SK-N-MC (cell line): Measurements from ENCODE around the gene RGS3.

ENCODE experiments used
- DNase-seq: peaks from one replicate; pipeline ENCODE4 v3.0.0-alpha.2; 2011; ENCODE audit warnings: low read depth, low spot score
- H3K27ac ChIP-seq: fragments of 200-600 bp; sonication (generic); 2 replicates; pipeline ENCODE4 v1.5.1; 2016; ENCODE audit warnings: mixed run types
- H3K36me3 ChIP-seq: fragments of 200-600 bp; sonication (generic); 2 replicates; pipeline ENCODE4 v1.6.1; 2017; ENCODE audit warnings: antibody characterized with exemption, low read length, mixed read lengths; ENCODE audit not compliant: insufficient read depth
- H3K4me3 ChIP-seq: fragments of 200-600 bp; sonication (generic); 2 replicates; pipeline ENCODE4 v1.5.1; 2016
- H3K9ac ChIP-seq: fragments of 200-600 bp; sonication (generic); 2 replicates; pipeline ENCODE4 v1.8.0; 2017; ENCODE audit warnings: mixed run types, mixed read lengths; ENCODE audit not compliant: insufficient read length
- H3K9me3 ChIP-seq: fragments of 200-600 bp; sonication (generic); 2 replicates; pipeline ENCODE4 v1.6.1; 2017; ENCODE audit warnings: low read depth, mild to moderate bottlenecking, antibody characterized with exemption, low read length, moderate library complexity, mixed read lengths
- EZH2 ChIP-seq: fragments of 200-600 bp; sonication (generic); IDR thresholded peaks from one replicate; pipeline ENCODE4 v1.6.1; 2017; ENCODE audit warnings: antibody characterized with exemption
- FOXP2 ChIP-seq: optimal IDR thresholded peaks from 2 replicates; pipeline ENCODE3; 2011; ENCODE audit warnings: mild to moderate bottlenecking, moderate library complexity; ENCODE audit not compliant: insufficient read depth; ENCODE audit errors: extremely low read length, control extremely low read depth
- POLR2AphosphoS5 ChIP-seq: IDR thresholded peaks from 2 replicates; pipeline ENCODE4 v1.6.1; 2012; ENCODE audit warnings: mild to moderate bottlenecking, low read depth, low read length, borderline replicate concordance

Gene RGS3

GRCh38 chr9:113525205-113525604 lies 61.7 kb downstream of the RGS3 start:
- no peak for DNase-seq
- no peak overlapping the region for H3K9ac ChIP-seq
- H3K4me3 ChIP-seq, result no peak overlapping the region
- no peak for TF ChIP-seq POLR2AphosphoS5
- TF ChIP-seq EZH2, result no peak
- TF ChIP-seq FOXP2, result no peak
- no peak overlapping the region for H3K27ac ChIP-seq
- H3K9me3 ChIP-seq, result no peaks in the 10 kb centered on the region
- no peaks in the 10 kb centered on the region for H3K36me3 ChIP-seq

- H3K27ac ChIP-seq, result no peak overlapping the region
- no peak overlapping the region for H3K9ac ChIP-seq
- no peak for TF ChIP-seq EZH2
- no peak for TF ChIP-seq FOXP2
- TF ChIP-seq POLR2AphosphoS5, result no peak
- H3K4me3 ChIP-seq, result no peak overlapping the region
- no peaks in the 10 kb centered on the region for H3K36me3 ChIP-seq
- H3K9me3 ChIP-seq, result no peaks in the 10 kb centered on the region
- no peak for DNase-seq
These were observed 62.3 kb downstream of the RGS3 start for GRCh38 chr9:113525831-113526230.

- no peak overlapping the region for H3K9ac ChIP-seq
- TF ChIP-seq EZH2 (no peak), POLR2AphosphoS5 (no peak), FOXP2 (no peak)
- H3K9me3 ChIP-seq, result no peaks in the 10 kb centered on the region
- no peaks in the 10 kb centered on the region for H3K36me3 ChIP-seq
- H3K27ac ChIP-seq, result no peak overlapping the region
- no peak overlapping the region for H3K4me3 ChIP-seq
- no peak for DNase-seq
These were observed 62.8 kb downstream of the RGS3 start for GRCh38 chr9:113526231-113526746.

GRCh38 chr9:113526841-113527240 lies 63.3 kb downstream of the RGS3 start:
- H3K9me3 ChIP-seq, result no peaks in the 10 kb centered on the region
- no peak for DNase-seq
- no peak overlapping the region for H3K4me3 ChIP-seq
- no peak for TF ChIP-seq EZH2
- no peak for TF ChIP-seq POLR2AphosphoS5
- no peak for TF ChIP-seq FOXP2
- H3K36me3 ChIP-seq, result no peaks in the 10 kb centered on the region
- no peak overlapping the region for H3K27ac ChIP-seq
- no peak overlapping the region for H3K9ac ChIP-seq

- Histone ChIP-seq H3K27ac (no peak overlapping the region), H3K9ac (no peak overlapping the region), H3K9me3 (no peaks in the 10 kb centered on the region), H3K36me3 (no peaks in the 10 kb centered on the region), H3K4me3 (no peak overlapping the region)
- DNase-seq, result no peak
- TF ChIP-seq POLR2AphosphoS5, result no peak
- no peak for TF ChIP-seq FOXP2
- TF ChIP-seq EZH2, result no peak
These were observed 64.6 kb downstream of the RGS3 start for GRCh38 chr9:113528088-113528487.

GRCh38 chr9:113528811-113529210 lies 65.3 kb downstream of the RGS3 start:
- no peak for DNase-seq
- H3K36me3 ChIP-seq, result no peaks in the 10 kb centered on the region
- no peak overlapping the region for H3K27ac ChIP-seq
- no peak overlapping the region for H3K4me3 ChIP-seq
- no peaks in the 10 kb centered on the region for H3K9me3 ChIP-seq
- H3K9ac ChIP-seq, result no peak overlapping the region
- TF ChIP-seq FOXP2 (no peak), POLR2AphosphoS5 (no peak), EZH2 (no peak)

- DNase-seq, result no peak
- Histone ChIP-seq H3K27ac (no peak overlapping the region), H3K9ac (no peak overlapping the region), H3K9me3 (no peaks in the 10 kb centered on the region), H3K4me3 (no peak overlapping the region), H3K36me3 (no peaks in the 10 kb centered on the region)
- TF ChIP-seq POLR2AphosphoS5 (no peak), EZH2 (no peak), FOXP2 (no peak)
These were observed 65.9 kb downstream of the RGS3 start for GRCh38 chr9:113529336-113530009.

GRCh38 chr9:113530022-113530635 lies 66.6 kb downstream of the RGS3 start:
- Histone ChIP-seq H3K4me3 (no peak overlapping the region), H3K27ac (no peak overlapping the region), H3K9me3 (no peaks in the 10 kb centered on the region), H3K9ac (no peak overlapping the region), H3K36me3 (no peaks in the 10 kb centered on the region)
- TF ChIP-seq FOXP2 (no peak), EZH2 (no peak)
- DNase-seq, result no peak
